ENCODE measurements around the gene AGRN.

The AGRN gene

DNA sequence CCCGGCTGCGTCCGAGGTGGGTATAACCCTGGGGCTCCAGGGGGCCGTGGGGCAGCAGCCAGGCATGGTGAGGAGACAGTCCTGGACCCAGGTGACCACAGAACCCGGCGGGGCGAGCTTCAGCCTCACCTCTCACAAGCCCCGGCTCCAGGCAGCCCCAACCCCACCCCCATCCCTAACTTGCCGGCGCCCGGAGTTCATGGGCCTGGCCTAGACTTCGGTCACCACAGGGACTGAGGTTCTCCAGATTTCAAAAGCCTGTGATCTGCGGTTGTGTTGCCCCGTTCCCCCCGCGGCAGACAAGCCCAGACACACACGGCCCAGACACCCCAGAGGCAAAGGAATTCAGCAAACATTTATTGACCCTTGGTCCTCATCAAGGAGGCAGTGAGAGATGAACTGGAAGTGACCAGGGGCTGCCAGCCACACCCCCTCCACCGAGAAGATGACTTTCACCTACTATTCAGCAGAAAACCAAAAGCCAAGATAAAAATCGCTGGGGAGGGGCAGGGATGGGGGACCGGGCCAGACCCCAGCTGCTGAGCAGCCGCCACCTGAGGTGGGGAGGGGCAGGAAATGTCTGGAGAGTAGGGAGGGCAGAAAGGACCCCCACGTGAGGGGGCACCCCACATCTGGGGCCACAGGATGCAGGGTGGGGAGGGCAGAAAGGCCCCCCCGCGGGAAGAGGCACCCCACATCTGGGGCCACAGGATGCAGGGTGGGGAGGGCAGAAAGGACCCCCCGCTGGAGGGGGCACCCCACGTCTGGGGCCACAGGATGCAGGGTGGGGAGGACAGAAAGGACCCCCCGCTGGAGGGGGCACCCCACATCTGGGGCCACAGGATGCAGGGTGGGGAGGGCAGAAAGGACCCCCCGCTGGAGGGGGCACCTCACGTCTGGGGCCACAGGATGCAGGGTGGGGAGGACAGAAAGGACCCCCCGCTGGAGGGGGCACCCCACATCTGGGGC lies 24.0 kb upstream of the AGRN start:
- TF ChIP-seq, protein P1, sequence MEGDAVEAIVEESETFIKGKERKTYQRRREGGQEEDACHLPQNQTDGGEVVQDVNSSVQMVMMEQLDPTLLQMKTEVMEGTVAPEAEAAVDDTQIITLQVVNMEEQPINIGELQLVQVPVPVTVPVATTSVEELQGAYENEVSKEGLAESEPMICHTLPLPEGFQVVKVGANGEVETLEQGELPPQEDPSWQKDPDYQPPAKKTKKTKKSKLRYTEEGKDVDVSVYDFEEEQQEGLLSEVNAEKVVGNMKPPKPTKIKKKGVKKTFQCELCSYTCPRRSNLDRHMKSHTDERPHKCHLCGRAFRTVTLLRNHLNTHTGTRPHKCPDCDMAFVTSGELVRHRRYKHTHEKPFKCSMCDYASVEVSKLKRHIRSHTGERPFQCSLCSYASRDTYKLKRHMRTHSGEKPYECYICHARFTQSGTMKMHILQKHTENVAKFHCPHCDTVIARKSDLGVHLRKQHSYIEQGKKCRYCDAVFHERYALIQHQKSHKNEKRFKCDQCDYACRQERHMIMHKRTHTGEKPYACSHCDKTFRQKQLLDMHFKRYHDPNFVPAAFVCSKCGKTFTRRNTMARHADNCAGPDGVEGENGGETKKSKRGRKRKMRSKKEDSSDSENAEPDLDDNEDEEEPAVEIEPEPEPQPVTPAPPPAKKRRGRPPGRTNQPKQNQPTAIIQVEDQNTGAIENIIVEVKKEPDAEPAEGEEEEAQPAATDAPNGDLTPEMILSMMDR (conservative IDR thresholded peaks at IDR 0.05), result no peak
- TF ChIP-seq ZFX (IDR thresholded peaks at IDR 0.05), result no peak
- H3K27ac ChIP-seq, result no peak overlapping the region

DNA sequence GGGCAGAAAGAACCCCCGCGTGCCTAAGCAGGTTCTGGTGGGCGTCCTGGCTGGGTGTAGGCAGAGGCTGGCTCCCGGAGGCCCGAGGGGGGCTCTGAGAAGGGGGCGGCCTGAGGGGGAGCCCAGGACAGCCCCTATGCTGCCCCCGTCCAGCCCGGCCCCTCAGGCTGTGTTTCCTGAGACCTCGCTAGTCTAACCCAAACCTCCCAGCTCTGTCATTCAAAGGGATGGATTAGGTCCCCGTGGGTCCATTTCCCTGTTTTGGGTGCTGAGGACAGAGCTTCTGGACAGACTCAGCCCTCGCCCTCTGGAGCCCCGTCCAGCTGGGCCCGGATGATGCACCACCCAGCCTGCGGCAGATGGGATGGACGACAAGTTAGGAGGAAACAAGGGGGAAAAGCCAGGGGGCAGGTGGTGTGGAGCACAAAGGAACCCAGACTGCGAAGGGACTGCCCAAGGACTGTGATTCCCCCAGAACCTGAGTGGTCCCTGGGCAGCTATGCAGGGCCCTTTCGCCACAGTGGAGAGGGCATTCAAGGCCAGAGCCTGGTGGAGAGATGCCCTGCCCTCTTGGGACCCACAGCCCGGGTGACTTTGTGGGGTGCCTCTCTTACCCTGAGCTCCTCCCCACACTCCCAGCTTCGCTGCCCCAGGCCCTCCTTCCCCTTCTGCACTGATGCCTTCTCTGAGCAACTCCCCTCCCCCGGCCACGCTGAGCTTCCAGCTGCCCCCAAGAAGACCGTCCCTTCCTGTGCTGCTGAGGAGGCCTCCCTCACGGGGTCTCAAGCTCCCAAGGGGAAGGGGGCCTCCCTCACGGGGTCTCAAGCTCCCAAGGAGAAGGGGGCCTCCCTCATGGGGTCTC lies 22.8 kb upstream of the AGRN start:
- TF ChIP-seq ZFX (IDR thresholded peaks at IDR 0.05), result no peak
- TF ChIP-seq, protein P1 (conservative IDR thresholded peaks at IDR 0.05), result no peak
- H3K27ac ChIP-seq, result no peak overlapping the region

DNA sequence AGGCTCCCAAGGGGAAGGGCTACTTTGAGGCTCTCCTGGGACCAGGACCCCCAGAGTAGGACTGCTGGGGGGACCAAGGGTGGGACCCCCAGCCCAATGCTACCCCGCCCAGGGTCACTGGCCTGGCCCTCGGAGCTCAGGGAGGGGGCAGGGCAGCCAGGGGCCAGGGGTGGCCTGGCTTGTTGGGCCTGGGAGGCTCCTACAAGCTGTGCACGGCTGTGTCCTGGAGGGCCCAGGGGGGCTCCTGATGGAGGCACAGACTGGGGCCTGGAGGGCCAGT lies 22.3 kb upstream of the AGRN start:
- TF ChIP-seq, protein P1 (conservative IDR thresholded peaks at IDR 0.05), result no peak
- no peak for TF ChIP-seq ZFX (IDR thresholded peaks at IDR 0.05)
- H3K27ac ChIP-seq, result no peak overlapping the region

DNA sequence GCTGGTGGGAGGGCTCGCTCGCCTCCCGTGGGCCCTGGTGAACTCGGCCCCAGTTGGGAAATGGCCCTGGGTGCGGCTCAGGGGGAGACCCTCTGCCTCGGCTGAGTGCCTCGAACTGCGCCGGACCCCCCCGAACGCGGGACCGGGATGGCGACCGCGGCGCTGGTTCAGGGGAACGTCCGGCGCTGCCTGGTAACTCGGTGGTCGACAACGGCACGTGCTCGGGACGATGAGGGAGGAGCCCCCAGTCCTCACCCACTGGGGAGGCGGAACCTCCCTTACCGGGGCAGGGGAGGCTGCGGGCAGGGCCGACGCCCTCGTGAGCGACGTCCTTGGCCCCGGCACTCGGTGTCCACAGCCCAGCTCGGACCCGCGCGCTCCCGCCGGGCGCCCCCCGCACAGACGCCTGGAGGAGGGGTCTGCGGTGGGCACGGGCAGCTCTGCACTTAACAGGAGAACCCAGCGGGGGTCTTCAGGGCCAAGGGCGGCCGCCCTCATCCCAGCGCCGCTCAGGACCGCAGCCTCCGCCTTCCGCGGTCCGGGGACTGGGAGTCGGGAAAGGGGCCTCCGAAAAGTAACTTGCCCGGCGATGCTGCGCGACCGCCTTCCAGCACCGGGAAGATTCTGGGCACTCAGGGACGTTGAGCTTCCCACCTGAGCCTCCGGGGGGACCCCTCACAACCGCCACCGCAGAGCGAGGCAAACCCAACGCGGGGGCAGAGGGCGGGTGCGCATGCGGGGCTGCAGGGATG lies 21.8 kb upstream of the AGRN start:
- peak overlapping the region; percentile 95; the same call in 1 of the 2 replicates for H3K27ac ChIP-seq
- TF ChIP-seq ZFX (IDR thresholded peaks at IDR 0.05), result no peak
- TF ChIP-seq, protein P1 (conservative IDR thresholded peaks at IDR 0.05), result no peak

DNA sequence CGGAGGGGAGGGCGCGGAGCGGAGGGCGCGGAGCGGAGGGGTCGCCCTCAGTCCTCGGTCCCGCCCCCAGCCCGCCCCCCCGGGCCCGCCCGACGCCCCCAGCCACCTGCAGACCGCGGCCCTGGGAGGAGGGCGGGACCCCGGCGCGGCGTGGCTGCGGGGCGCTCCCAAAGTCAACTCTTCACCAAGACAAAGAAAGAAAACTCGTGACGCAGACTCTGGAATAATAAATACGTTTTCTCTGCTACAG lies 21.2 kb upstream of the AGRN start:
- no peak for TF ChIP-seq ZFX (IDR thresholded peaks at IDR 0.05)
- TF ChIP-seq, protein P1 (conservative IDR thresholded peaks at IDR 0.05), result no peak
- peak overlapping the region; percentile 95 for H3K27ac ChIP-seq

DNA sequence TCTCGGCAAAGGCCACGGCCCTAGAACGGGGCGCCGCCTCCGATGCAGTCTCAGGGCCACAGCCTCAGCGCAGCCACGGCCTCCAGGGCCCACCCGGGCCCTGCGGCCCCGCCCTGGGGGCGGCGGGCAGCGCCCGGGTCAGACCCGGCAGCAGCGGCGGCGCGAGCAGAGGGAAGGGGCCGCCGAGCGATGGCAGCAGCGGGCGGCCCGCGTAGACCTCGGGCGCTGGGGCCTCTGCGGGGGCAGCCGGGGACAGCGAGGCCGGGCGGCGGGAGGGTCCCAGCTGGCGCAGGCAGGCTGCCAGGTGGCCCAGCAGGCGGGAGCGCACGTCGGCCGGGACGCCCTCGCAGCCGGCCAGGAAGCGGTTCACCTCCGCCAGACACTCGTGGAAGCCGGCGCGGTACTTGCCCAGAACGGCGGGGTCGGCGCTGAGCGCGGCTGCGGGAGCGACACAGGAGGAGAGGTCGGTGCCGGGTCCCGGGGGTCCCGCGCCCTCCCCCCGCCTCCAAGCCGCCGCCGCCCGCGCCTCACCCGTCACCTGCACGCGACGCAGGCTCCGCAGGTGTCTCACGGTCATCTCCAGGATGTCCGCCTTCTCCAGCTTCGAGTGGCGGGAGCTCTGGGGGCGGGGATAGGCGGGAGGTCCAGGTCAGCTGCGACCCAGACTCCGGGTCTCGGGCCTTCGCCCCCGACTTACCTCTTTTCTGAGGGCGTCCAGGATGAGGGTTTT lies 20.8 kb upstream of the AGRN start:
- TF ChIP-seq, protein P1 (conservative IDR thresholded peaks at IDR 0.05), result no peak; the same call in 1 of the 2 replicates
- 0 out of 2 replicates have a peak, but pooled peaks have one; percentile 31 for TF ChIP-seq ZFX (IDR thresholded peaks at IDR 0.05)
- peak overlapping the region; percentile 95 for H3K27ac ChIP-seq
